SH-SY5Y (cell line): ENCODE data around the gene SUOX.

Source experiments
- GATA2 ChIP-seq: IDR thresholded peaks from 2 replicates; pipeline ENCODE4 v1.6.1; 2011; ENCODE audit warnings: mild to moderate bottlenecking, low read depth, low read length
- GATA3 ChIP-seq: IDR thresholded peaks from 2 replicates; pipeline ENCODE4 v1.6.1; 2011; ENCODE audit warnings: low read depth, mild to moderate bottlenecking, low read length, moderate library complexity

DNA sequence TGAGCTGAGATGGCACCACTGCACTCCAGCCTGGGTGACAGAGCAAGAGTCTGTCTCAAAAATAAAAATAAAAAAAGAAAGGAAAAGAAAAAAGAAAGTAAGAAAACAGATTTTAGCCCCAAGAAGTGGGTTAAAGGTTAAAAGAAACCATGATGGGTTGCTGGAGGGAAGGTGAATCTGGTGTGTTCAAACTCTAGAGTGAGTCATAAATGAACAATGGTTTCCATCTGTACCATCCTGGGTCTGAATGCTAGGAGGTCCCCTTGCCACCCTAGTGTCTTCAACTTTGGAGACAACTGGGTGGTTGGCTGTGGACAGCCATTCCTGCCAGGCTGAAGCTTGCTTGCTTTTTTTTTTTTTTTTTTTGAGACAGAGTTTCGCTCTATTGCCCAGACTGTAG is 43.1 kb downstream of the SUOX start:
- no peak for TF ChIP-seq GATA3
- TF ChIP-seq GATA2 = no peak
